ENCODE measurements around the gene PRKAA2.

- TF ChIP-seq FOXP1 (IDR thresholded peaks at IDR 0.05) (no peak), FOXP1 (CRISPR knock-in tag; IDR thresholded peaks at IDR 0.05) (no peak), EZH2 (conservative IDR thresholded peaks at IDR 0.05; ENCODE audit: low read depth, low read length) (no peak), SNAPC4 (CRISPR knock-in tag; IDR thresholded peaks at IDR 0.05) (no peak), HOXA5 (CRISPR knock-in tag; IDR thresholded peaks at IDR 0.05) (no peak), CTCF (CRISPR knock-in tag; IDR thresholded peaks at IDR 0.05) (no peak), KAT7 (CRISPR knock-in tag; IDR thresholded peaks at IDR 0.05; ENCODE audit: borderline replicate concordance) (no peak)
Measured at GRCh38 chr1:56726706-56727105, 81.6 kb downstream of the PRKAA2 start.

Data from HepG2 (cell line).